OCI-M2 (cell line): ENCODE results near the gene MGP.

Source experiments
- DNase-seq: peaks from one replicate; lab custom pipeline; 2025; ENCODE audit not compliant: unreplicated experiment; lab: John Stamatoyannopoulos, UW

The MGP gene

DNA sequence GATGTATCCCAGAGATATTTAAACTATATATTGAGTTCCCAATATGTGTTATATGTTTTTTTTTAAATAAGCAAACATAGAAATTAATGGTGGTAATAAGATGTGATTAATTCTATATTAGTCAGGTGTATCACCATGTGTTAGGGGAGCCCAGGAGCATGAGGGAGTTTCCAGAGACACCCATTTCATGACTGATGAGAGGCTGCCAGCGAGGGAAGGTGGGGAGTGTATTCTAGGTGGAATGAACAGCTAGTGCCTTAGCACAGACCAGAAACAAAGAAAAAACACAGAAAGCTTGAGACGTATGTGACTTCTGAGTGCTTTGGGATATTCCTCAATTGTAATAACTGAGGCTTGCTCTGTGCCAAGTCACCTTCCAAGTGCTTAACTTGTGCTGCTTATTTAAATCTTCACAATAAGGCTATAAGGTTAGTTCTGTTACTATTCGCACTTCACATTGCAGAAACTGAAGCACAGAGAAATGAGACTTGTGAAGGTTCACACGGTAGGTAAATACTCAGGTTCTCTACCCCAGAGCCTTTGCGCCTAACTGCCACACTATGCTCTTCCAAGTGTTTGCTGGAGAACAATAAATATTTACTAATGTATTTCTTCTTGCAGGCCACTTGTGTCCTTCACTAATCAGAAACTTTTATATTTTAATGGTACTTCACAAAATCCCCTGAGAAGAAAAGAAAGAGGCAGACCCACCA, 17.9 kb upstream of the MGP start:
- no peak for DNase-seq

GRCh38 chr12:14902465-14902864, 16.8 kb upstream of the MGP start:
- no peak for DNase-seq

DNA sequence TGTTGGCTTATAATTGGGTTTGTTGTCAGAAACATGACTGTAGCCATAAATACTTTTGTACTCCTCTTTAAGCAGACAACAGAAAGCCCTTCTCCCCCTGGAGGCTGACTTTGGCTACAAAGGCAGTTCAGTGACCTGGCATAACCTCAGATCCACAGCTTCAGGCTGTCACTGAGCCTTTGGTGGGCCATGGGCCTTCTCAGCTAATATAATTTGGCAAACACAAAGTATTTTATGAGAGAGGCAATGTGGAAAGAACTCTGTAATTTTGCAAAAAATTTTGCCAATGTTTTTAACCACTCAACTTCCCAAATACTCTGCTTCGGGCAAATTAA, 15.5 kb upstream of the MGP start:
- no peak for DNase-seq

GRCh38 chr12:14900521-14901227, 15.0 kb upstream of the MGP start:
- DNase-seq: no peak

DNA sequence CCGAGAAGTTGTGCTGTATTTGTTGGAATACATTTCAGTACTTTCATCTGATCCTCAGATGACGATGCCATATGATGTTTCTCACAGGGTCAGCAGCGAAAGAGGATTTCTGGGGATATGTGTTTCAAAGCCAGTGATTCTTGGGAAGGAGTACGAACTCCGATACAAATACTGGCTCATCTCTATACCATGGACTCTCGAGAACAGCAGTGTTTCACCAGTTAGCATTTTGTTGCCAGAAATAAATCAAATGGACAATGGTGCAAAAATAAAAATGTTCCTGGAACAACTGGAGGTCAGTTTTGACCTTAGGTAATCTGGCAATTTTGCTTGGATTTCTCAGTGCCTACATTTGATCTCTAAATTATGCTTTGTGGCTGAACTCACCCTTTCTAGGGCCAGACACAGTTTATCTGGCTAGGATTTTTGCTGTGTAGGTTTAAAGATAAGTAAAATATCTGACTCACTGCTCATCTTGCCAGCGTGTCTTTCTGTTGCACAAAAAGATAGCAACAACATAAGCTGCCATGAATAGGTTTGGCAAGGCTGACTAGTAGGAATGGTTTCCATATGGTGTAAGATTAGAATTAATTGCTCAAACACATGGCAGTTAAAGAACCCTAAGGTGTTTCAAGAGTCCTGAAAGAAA, 11.0 kb upstream of the MGP start:
- DNase-seq: no peak

GRCh38 chr12:14893506-14894250, 8.0 kb upstream of the MGP start:
- no peak for DNase-seq

GRCh38 chr12:14892726-14893505, 7.3 kb upstream of the MGP start:
- no peak for DNase-seq

GRCh38 chr12:14890701-14891100, 5.0 kb upstream of the MGP start:
- DNase-seq: no peak

DNA sequence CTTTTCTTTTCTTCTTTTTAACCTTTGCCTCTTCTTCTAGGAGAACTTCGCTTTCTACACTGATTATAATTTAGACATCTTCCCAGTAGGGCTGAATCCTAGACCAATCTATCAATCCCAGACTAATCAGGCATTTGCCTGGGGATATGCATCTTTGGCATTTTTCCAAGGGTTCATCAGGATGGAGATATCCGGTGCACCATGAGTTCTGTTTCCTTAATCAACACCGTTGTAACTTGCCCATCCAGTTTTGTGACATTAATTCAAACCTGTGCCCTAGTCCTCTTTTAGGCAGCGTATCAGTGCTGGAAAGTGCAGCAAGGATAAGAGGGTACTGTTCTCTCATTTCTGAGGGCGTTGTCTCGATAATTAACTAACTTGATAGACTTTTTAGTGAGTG, 617 bp upstream of the MGP start:
- DNase-seq: no peak

GRCh38 chr12:14884458-14884878, 1.2 kb downstream of the MGP start:
- DNase-seq: no peak

DNA sequence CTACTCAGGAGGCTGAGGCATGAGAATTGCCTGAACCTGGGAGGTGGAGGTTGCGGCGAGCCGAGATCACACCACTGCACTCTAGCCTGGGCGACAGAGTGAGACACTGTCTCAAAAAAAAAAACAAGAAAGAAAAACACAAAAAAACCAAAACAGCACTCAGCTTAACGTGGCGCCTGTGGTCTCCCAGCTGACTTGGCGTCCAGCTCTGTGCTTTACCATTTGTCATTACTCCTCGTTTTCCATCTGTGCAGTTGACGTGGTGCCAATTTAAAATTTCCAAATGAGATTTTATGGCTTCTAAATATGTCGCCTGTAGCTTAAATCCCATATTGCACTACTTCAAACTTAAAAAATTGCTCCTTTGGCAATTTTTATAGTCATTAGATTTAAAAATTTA, 2.0 kb downstream of the MGP start:
- no peak for DNase-seq

DNA sequence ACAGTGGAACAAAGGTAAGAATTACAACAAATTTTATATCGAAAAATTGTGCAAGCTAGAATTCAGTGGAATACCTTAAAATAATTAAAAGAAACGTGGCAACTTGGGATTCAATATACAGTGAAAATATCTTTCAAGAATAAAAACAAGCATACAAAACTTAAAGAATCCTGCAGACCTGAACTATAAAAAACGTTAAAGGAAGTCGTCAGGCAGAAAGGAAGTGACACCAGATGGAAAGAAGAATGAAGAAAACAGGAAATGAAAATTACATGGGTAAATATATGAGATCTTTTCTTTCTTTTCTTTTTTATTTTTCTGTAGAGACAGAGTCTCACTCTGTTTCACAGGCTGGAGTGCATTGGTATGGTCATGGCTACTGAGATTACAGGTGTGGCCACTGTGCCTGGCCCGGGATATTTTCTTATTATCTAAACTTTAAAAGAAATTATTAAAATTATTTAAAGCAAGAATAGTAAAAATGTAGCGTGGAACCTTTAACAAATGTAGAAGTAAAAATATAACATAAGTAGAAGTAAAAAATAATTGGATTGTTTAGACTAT, 4.7 kb downstream of the MGP start:
- DNase-seq: no peak

DNA sequence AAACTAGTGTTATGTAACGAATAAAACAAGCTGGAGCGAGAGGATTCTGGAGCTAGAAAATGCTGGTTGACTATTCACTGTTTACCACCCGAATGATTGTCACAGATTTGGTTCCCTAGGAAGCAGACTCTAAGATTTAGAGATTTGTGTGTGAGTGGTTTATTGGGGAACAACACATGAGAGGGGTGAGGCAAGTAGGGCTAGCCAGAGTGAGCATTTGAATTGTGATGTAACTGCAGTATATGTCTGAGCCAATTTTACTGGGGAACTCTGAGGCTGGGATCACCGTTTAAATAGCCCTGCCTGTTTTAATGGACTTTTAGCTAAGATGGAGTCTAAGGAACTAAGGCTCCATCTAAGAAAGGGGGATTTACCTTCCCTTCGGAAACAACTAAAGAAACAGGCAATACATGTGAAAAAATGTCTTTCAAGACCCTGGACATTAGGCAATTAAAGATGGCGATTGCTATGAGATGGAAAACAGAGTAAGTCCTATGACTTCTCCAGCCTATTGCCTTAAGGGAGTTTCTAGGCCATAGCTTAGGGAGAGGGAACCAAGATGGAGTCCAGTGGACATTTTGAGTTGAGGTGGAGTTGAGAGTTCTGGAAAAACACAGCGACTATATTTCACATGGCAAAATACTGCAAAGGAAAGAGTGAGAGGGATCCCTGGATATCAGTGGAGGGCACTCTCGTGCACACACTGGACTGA, 6.3 kb downstream of the MGP start:
- DNase-seq: no peak

- DNase-seq: no peak
These were observed 7.2 kb downstream of the MGP start for GRCh38 chr12:14878488-14878887.

- no peak for DNase-seq
These were observed 8.8 kb downstream of the MGP start for GRCh38 chr12:14876833-14877232.

- DNase-seq: no peak
These were observed 10.8 kb downstream of the MGP start for GRCh38 chr12:14874882-14875281.

GRCh38 chr12:14873440-14874185, 12.0 kb downstream of the MGP start:
- DNase-seq: no peak

DNA sequence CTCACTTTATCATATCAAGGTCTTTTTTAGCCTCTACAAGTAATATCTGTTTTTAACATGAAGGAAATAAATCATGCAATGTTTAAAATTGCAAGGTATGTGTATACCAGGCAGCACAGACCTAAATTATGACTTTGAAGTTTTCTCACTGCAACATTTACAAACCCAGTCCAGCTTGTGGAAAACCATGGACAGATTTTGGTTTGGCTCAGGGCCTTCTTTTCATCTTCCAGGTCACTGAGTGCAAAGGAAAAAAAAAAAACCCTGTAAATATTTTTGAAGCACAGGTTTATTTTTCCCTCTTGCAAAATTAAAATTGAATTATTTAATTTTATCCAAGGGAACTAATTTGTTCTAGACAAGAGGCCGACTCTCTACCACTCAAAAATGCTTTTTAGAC, 13.8 kb downstream of the MGP start:
- DNase-seq: no peak

DNA sequence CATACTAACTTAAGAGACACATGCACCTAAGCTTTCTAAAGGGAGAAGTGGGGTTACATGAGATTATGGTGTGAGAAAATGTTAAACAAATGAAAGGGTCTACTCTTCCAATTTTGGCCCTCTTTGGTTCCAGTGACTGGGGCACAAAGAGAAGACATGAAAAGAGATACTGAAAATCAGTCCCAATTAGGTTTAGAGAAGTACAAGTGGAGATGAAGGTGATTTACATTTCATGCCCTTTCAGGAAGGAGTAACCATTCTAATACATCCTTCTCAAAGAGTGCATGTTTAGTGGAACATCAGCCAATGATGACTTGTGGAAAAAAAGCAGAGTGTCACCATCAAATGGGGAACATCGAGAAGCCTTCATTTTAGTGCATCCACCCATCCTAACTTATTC, 14.4 kb downstream of the MGP start:
- no peak for DNase-seq
